GM19239 (cell line): ENCODE results near the gene TTLL8.

ENCODE experiments used
- DNase-seq: peaks from one replicate; pipeline ENCODE4 v3.0.0; 2011; ENCODE audit warnings: low spot score; ENCODE audit not compliant: insufficient read length
- FAIRE-seq: peaks from 2 replicates; lab custom pipeline; 2011; peaks lifted over from hg19 to GRCh38; lab: Jason Lieb, UNC

TTLL8 gene

GRCh38 chr22:49971232-49972162 is 86.6 kb downstream of the TTLL8 start:
- DNase-seq (no peak), FAIRE-seq (no peak)

GRCh38 chr22:49970528-49971231 is 87.4 kb downstream of the TTLL8 start:
- peak; percentile 95 for FAIRE-seq

GRCh38 chr22:49969751-49970527 is 88.2 kb downstream of the TTLL8 start:
- DNase-seq: no peak

More at GRCh38 chr22:49970528-49971231, 87.4 kb downstream of the TTLL8 start:
- peak; percentile 86 for DNase-seq

GRCh38 chr22:49968831-49969661 is 89.1 kb downstream of the TTLL8 start:
- FAIRE-seq (no peak), DNase-seq (no peak)

More at GRCh38 chr22:49969751-49970527, 88.2 kb downstream of the TTLL8 start:
- FAIRE-seq: no peak
